Measurements from ENCODE around the gene CTNNAL1.
A peak's percentile ranks its signal among the peaks of the same experiment; 100 is the strongest.
"Not testable (repeated sequence)": the region's sequence is repeated elsewhere in the genome, so short reads cannot be mapped to it uniquely, and the experiment has no call there.

The CTNNAL1 gene

DNA sequence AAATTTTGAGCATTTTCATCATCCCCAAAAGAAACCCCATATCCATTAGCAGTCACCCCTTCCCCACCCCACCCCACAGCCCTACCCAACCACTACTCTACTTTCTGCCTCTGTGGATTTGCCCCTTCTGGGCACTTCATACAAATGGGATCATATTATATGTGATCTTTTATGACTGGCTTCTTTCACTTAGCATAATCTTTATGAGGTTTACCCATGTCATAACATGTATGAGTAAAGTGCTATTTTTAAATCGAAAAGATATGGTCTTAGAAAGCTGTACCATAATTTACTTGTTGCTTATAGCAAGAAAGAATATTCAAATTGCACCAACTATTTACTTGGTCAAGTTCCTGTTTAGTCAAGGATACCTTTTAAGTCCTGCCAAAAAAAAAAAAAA lies 92.1 kb downstream of the CTNNAL1 start:
- no peak for DNase-seq

GRCh38 chr9:108920401-108920800 lies 92.9 kb downstream of the CTNNAL1 start:
- DNase-seq = not testable (repeated sequence)

DNA sequence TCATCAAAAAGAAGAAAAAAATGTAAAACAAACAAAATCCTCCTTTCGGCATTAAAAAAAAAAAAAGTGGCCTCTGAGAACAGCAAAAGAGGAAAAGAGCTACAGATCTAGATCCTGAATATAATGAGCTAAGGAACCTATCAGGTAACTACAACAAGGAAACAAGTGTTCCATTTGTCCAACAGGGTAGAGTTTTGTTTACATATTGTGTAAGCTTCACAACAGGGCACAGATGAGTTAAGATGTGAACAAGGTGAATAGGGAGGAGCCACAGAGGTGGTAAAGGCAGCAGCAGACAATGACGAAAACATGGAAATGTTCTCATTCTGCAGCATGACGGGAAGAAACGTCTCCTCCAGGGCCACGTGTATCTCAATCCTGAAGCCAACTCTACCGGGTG lies 93.8 kb downstream of the CTNNAL1 start:
- DNase-seq = no peak

DNA sequence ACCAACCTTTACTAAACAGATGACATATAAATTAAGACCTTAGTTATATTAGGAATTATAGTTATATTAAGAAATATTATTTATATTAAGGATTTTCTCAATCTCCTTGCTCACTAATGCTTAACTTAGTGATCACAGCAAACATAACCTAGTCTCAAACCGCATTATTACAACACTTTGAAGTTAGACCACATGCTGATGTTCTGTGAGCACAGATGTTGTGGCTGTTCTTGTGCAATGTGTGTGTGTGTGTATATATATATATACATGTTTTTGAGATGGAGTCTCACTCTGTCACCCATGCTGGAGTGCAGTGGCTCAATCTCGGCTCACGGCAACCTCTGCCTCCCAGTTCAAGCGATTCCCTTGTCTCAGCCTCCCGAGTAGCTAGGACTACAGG lies 99.9 kb downstream of the CTNNAL1 start:
- DNase-seq = no peak

DNA sequence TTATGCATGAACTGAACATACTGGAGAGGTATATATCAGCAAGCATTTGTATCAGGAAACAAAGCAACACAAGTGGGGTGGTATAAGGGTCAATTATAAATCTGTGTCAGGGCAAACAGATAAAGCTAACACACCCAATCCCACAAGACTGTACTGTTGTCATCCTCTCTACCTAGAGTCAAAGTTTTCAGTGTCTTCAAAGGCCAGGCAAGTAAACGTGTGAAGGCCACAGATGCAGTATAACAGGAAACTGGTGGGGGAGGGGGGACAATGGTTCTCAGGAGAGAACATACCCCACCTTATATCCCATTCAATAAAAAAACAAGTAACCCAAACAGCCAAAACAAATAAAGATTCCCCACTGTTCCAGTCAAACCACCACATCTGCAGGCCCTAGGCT lies 101.5 kb downstream of the CTNNAL1 start:
- no peak for DNase-seq

DNA sequence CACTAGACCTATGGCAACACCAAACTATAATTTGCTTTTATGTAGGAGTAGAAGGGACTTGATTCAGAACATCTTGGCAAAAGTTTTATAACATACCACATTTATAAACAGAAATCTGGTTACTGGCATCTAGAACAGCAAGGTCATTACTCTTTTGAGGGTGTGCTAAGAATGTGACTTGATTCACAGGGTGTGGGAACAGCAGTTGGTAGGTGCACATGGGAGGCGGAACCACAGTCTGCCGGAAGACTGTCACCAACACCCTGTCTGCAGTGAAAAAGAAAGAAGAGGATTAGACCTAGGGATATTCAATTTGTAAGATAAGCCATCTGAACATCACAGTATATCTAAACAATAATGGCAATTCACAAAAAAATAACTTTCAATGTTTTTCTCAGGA lies 102.4 kb downstream of the CTNNAL1 start:
- no peak for DNase-seq

- DNase-seq = no peak
Observed at GRCh38 chr9:108910402-108910801, 102.9 kb downstream of the CTNNAL1 start.

- DNase-seq = no peak
Observed at GRCh38 chr9:108905494-108905893, 107.8 kb downstream of the CTNNAL1 start.

DNA sequence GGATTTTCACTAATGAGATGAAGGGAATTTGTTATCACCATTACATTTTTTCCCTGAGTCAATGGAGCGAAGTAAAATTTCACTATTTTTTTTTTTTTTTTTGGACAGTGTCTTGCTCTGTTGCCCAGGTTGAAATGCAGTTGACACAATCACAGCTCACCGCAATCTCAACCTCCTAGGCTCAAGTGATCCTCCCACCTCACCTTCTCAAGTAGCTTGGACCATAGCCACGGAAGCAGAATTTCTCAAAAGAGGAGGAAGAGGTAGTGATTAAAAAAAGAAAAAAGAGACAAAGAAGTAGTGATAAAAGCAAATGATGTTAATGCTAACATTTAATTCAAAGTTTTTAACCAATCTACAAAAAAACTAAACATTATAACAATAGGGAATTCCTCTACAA lies 109.1 kb downstream of the CTNNAL1 start:
- no peak for DNase-seq

GRCh38 chr9:108903420-108904103 lies 109.7 kb downstream of the CTNNAL1 start:
- no peak for DNase-seq

- no peak for DNase-seq
Observed at GRCh38 chr9:108900176-108900575, 113.1 kb downstream of the CTNNAL1 start.

DNA sequence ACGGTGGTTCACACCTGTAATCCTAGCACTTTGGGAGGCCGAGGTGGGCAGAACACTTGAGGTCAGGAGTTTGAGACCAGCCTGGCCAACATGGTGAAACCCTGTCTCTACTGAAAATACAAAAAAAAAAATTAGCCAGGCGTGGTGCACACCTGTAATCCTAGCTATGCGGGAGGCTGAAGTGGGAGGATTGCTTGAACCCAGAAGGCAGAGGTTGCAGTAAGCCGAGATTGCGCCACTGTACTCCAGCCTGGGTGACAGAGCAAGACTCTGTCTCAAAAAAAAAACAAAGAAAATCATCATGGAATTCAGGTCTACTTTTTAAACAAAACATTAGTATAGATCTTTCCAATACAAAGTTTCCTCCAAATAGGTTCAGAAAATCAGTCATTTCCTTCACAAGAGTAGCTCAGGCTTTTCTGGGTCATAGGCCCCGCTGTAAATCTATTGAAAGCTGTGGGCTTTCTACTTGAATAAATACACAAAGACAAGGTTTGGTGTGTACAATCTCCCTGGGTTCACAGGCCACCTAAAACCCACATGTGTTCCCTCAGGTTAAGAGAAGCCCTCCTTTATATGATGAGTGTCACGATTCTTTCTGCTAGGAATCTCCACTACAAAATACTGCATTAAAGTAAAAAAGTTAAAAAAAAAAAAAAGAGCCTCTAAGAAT lies 114.1 kb downstream of the CTNNAL1 start:
- DNase-seq = not testable (repeated sequence)

GRCh38 chr9:108897324-108898096 lies 115.8 kb downstream of the CTNNAL1 start:
- DNase-seq = no peak

GRCh38 chr9:108894225-108894997 lies 118.9 kb downstream of the CTNNAL1 start:
- DNase-seq = peak in 1 of 14 donors; percentile 1

Measured in C1 segment of cervical spinal cord (tissue), 14 donors.